HL-60/S4 (cell line): ENCODE results near the gene PKD1L1.

Experiments
- in situ Hi-C: fragments of 300-500 bp; cut with MboI; formaldehyde crosslinking; loops from 2 replicates; pipeline ENCODE4 v1.14.3; 2022; ENCODE audit warnings: low sequenced_read_pairs

Gene PKD1L1

GRCh38 chr7:47962262-47962661 lies 14.0 kb upstream of the PKD1L1 start:
- in situ Hi-C loops: no loop called here

- in situ Hi-C loops: no loop called here
These were observed 8.9 kb upstream of the PKD1L1 start for GRCh38 chr7:47957156-47957555.

- in situ Hi-C loops: no loop called here
These were observed 8.0 kb upstream of the PKD1L1 start for GRCh38 chr7:47956220-47956619.

GRCh38 chr7:47954231-47954911 lies 6.1 kb upstream of the PKD1L1 start:
- in situ Hi-C loops: no loop called here

- in situ Hi-C loops: no loop called here
These were observed 5.6 kb upstream of the PKD1L1 start for GRCh38 chr7:47953822-47954221.

- in situ Hi-C loops: no loop called here
These were observed 4.0 kb upstream of the PKD1L1 start for GRCh38 chr7:47952224-47952623.

GRCh38 chr7:47951374-47951773 lies 3.1 kb upstream of the PKD1L1 start:
- in situ Hi-C loops: no loop called here

GRCh38 chr7:47950714-47951113 lies 2.4 kb upstream of the PKD1L1 start:
- in situ Hi-C loops: no loop called here

GRCh38 chr7:47949703-47950102 lies 1.4 kb upstream of the PKD1L1 start:
- in situ Hi-C loops: loop anchor here (10.0 kb wide), 1 partner anchor 165 kb away; no protein-coding TSS in a partner anchor

GRCh38 chr7:47947355-47947749 lies 914 bp downstream of the PKD1L1 start:
- in situ Hi-C loops: loop anchor here (10.0 kb wide), 1 partner anchor 167 kb away; no protein-coding TSS in a partner anchor

GRCh38 chr7:47946581-47947354 lies 1.5 kb downstream of the PKD1L1 start:
- in situ Hi-C loops: loop anchor here (10.0 kb wide), 1 partner anchor 168 kb away; no protein-coding TSS in a partner anchor

GRCh38 chr7:47945261-47946015 lies 2.8 kb downstream of the PKD1L1 start:
- in situ Hi-C loops: loop anchor here (10.0 kb wide), 1 partner anchor 169 kb away; no protein-coding TSS in a partner anchor

GRCh38 chr7:47944536-47945260 lies 3.6 kb downstream of the PKD1L1 start:
- in situ Hi-C loops: loop anchor here (10.0 kb wide), 1 partner anchor 170 kb away; no protein-coding TSS in a partner anchor

- in situ Hi-C loops: loop anchor here (10.0 kb wide), 1 partner anchor 171 kb away; no protein-coding TSS in a partner anchor
These were observed 4.4 kb downstream of the PKD1L1 start for GRCh38 chr7:47943676-47944474.

- in situ Hi-C loops: loop anchor here (10.0 kb wide), 1 partner anchor 172 kb away; no protein-coding TSS in a partner anchor
These were observed 5.6 kb downstream of the PKD1L1 start for GRCh38 chr7:47942651-47943050.

GRCh38 chr7:47942132-47942531 lies 6.1 kb downstream of the PKD1L1 start:
- in situ Hi-C loops: loop anchor here (10.0 kb wide), 1 partner anchor 173 kb away; no protein-coding TSS in a partner anchor

GRCh38 chr7:47941136-47941844 lies 7.0 kb downstream of the PKD1L1 start:
- in situ Hi-C loops: loop anchor here (10.0 kb wide), 1 partner anchor 174 kb away; no protein-coding TSS in a partner anchor

GRCh38 chr7:47940088-47941013 lies 7.9 kb downstream of the PKD1L1 start:
- in situ Hi-C loops: loop anchor here (10.0 kb wide), 1 partner anchor 174 kb away; no protein-coding TSS in a partner anchor
